Tibial artery (tissue), 4 donors: ENCODE measurements around the gene RPUSD3.
"Not testable (repeated sequence)": the region's sequence is repeated elsewhere in the genome, so short reads cannot be mapped to it uniquely, and the experiment has no call there.

Source experiments
- DNase-seq, 2 donors: peaks; one replicate each; pipeline ENCODE4 v3.0.0-alpha.2; 2019
- H3K27ac ChIP-seq, 2 donors: fragments of 200-600 bp; sonication (generic) in 1 of 2; 1 replicate in 1 of 2; 2 replicates in 1 of 2; pipeline ENCODE4 v1.5.1; 2018 to 2019; ENCODE audit warnings: mild to moderate bottlenecking in 1 of 2
- H3K27me3 ChIP-seq, 2 donors: fragments of 200-600 bp; sonication (generic) in 1 of 2; one replicate each; pipeline versions ENCODE4 v1.5.1 to v1.6.0; 2016 to 2019
- H3K36me3 ChIP-seq, 3 donors: fragments of 200-600 bp; sonication (generic) in 2 of 3; one replicate each; pipeline ENCODE4 v1.5.1; 2016 to 2019; ENCODE audit warnings: mild to moderate bottlenecking in 2 of 3
- H3K4me1 ChIP-seq, 4 donors: fragments of 200-600 bp; sonication (generic) in 2 of 4; 1 replicate in 3 of 4; 2 replicates in 1 of 4; pipeline ENCODE4 v1.5.1; 2016 to 2019
- H3K4me3 ChIP-seq, 2 donors: fragments of 200-600 bp; sonication (generic) in 1 of 2; 1 replicate in 1 of 2; 2 replicates in 1 of 2; pipeline ENCODE4 v1.5.1; 2018 to 2019; ENCODE audit warnings: mild to moderate bottlenecking in 2 of 2
- H3K9me3 ChIP-seq, 3 donors: fragments of 200-600 bp; sonication (generic) in 1 of 3; one replicate each; pipeline ENCODE4 v1.5.1; 2016 to 2019
- intact Hi-C: fragments of 100-400 bp; cut with DNase I; formaldehyde crosslinking; loops from one replicate; pipeline ENCODE4 v1.15.0; 2023; ENCODE audit warnings: low total_unique reads
- TF ChIP-seq, protein P1 (sequence below), 2 experiments: fragments of 200-600 bp in 1 of 2; fragments of 450-650 bp in 1 of 2; IDR thresholded peaks; one replicate each; pipeline ENCODE4 v1.5.1; 2017 to 2019; ENCODE audit warnings: antibody characterized with exemption in 2 of 2, mild to moderate bottlenecking in 1 of 2, moderate library complexity in 1 of 2

The RPUSD3 gene

DNA sequence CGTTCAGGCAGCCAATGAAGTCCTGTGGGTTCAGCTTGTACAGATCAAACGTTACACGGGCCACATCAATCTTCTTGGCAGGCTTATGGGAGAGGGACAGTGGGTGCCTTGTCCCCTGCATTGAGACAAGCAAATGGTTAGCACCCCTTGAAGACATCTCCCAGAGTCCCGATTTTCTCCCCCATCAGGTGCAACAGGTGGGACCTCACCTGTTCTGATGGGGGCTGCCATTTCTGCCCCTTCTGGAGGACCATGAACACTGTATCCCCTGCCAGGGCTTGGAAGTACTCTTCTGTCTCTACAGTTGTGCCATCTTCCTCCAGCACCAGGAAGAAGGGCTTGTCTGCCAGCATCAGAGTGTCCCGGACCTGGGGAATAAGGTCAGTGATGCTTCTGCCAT is 26.1 kb upstream of the RPUSD3 start:
- intact Hi-C loops, result no loop called here
- no peak for DNase-seq
- H3K4me3 ChIP-seq, result no peak overlapping the region
- no peak overlapping the region for H3K27ac ChIP-seq
- no peaks in the 10 kb centered on the region for H3K9me3 ChIP-seq
- H3K36me3 ChIP-seq, result no peaks in the 10 kb centered on the region
- peaks cover 0 to 22% (median 10%) of the 10 kb centered on the region in 4 donors for H3K4me1 ChIP-seq
- no peaks in the 10 kb centered on the region for H3K27me3 ChIP-seq
- TF ChIP-seq, protein P1, sequence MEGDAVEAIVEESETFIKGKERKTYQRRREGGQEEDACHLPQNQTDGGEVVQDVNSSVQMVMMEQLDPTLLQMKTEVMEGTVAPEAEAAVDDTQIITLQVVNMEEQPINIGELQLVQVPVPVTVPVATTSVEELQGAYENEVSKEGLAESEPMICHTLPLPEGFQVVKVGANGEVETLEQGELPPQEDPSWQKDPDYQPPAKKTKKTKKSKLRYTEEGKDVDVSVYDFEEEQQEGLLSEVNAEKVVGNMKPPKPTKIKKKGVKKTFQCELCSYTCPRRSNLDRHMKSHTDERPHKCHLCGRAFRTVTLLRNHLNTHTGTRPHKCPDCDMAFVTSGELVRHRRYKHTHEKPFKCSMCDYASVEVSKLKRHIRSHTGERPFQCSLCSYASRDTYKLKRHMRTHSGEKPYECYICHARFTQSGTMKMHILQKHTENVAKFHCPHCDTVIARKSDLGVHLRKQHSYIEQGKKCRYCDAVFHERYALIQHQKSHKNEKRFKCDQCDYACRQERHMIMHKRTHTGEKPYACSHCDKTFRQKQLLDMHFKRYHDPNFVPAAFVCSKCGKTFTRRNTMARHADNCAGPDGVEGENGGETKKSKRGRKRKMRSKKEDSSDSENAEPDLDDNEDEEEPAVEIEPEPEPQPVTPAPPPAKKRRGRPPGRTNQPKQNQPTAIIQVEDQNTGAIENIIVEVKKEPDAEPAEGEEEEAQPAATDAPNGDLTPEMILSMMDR (IDR thresholded peaks at IDR 0.05), result no peak

DNA sequence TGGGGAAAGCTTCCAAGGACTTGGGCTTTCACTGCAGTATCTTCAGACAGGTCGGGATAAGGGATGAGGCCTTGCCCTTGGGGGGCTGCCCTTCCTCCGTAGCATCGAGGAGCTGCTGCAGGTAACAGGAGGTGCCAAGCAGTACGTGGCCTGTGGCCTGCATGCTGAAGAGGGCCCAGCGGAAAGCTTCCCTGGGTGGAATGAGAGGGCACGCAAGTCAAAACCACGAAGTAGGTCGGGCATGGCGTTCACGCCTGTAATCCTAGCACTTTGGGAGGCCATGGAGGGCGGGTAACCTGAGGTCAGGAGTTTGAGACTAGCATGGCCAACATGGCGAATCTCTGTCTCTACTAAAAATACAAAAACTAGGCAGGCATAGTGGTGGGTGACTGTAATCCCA is 23.3 kb upstream of the RPUSD3 start:
- H3K4me3 ChIP-seq, result no peak overlapping the region
- intact Hi-C loops, result no loop called here
- H3K36me3 ChIP-seq, result no peaks in the 10 kb centered on the region
- no peaks in the 10 kb centered on the region for H3K27me3 ChIP-seq
- H3K4me1 ChIP-seq, result peaks cover 0 to 49% (median 27%) of the 10 kb centered on the region in 4 donors
- TF ChIP-seq, protein P1 (IDR thresholded peaks at IDR 0.05), result no peak
- no peaks in the 10 kb centered on the region for H3K9me3 ChIP-seq
- no peak for DNase-seq
- peak overlapping the region; percentile 78 to 79 for H3K27ac ChIP-seq

- H3K4me1 ChIP-seq, result peaks cover 0 to 50% (median 28%) of the 10 kb centered on the region in 4 donors
- TF ChIP-seq, protein P1 (IDR thresholded peaks at IDR 0.05), result no peak
- H3K9me3 ChIP-seq, result no peaks in the 10 kb centered on the region
- H3K27me3 ChIP-seq, result no peaks in the 10 kb centered on the region
- no peaks in the 10 kb centered on the region for H3K36me3 ChIP-seq
- peak overlapping the region; percentile 78 to 79 for H3K27ac ChIP-seq
- peak in 1 of 2 donors; percentile 82 for DNase-seq
- no peak overlapping the region for H3K4me3 ChIP-seq
- intact Hi-C loops, result no loop called here
Observed at GRCh38 chr3:9866639-9867038, 22.8 kb upstream of the RPUSD3 start.

DNA sequence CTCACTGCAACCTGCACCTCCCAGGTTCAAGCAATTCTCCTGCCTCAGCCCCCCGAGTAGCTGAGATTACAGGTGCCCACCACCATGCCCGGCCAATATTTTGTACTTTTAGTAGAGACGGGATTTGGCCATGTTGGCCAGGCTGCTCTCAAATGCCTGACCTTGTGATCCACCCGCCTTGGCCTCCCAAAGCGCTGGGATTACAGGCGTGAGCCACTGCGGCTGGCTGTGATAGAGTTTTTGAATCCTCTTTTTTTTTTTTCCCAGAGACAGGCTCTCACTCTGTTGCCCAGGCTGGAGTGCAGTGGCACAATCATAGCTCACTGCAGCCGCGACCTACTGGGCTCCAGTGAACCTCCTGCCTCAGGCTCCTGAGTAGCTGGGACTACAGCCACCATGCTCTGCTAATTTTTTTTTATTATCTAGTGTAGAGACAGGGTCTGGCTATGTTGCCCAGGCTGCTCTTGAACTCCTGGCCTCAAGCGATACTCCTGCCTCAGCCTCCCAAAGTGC is 21.4 kb upstream of the RPUSD3 start:
- intact Hi-C loops, H3K9me3 ChIP-seq, H3K27me3 ChIP-seq, DNase-seq, H3K36me3 ChIP-seq: not testable (repeated sequence)
- H3K4me1 ChIP-seq, result peaks cover 0 to 50% (median 28%) of the 10 kb centered on the region in 4 donors
- H3K4me3 ChIP-seq, result peak overlapping the region; percentile 16 to 26
- peak overlapping the region; percentile 78 to 79 for H3K27ac ChIP-seq

DNA sequence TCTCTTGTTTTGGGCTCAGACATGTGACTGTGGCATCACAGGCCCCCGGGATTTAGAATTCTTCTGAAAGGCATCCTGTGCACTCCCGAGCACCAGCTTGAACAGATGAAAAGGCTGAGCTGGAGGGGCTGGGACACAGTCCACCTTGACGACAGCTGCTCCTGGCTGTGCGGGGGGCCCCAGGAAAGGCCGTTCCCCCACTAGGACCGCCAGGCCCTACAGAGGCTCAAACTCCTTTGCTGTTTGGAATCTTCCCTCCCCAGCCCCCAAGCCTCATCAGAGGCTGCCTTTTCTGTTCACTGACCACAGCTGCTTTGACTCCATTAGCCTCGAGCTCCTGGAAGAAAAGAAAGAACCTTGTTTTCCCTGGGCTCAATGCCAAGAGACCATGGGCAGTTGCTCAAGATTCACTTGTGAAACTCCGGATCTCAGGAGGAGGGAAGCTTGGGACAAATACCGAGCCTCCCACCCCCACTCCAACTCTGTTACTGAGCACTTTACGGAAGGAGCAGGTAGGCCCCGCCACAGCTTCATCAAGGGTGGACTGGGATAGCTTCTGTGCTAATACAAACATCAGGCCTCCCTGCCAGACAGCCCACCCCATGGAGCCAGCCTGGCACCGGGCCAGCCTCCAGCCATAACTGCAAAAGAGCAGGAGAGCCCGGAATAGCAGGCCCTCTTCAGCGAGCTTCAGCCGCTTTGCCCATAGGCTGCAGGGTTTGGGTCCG is 20.6 kb upstream of the RPUSD3 start:
- peak overlapping the region; percentile 16 to 26 for H3K4me3 ChIP-seq

More for the DNA sequence above, 20.6 kb upstream of the RPUSD3 start:
- Histone ChIP-seq H3K27me3 (no peaks in the 10 kb centered on the region), H3K27ac (peak overlapping the region; percentile 78 to 79), H3K9me3 (no peaks in the 10 kb centered on the region), H3K4me1 (peaks cover 0 to 50% (median 28%) of the 10 kb centered on the region in 4 donors), H3K36me3 (no peaks in the 10 kb centered on the region)
- intact Hi-C loops, result loop anchor here (5.0 kb wide), 1 partner anchor 53 kb away; the partner anchor contains the start of gene IL17RC
- peak; percentile 82 to 90 for DNase-seq
- TF ChIP-seq, protein P1 (IDR thresholded peaks at IDR 0.05), result no peak
